Activated CD8-positive, alpha-beta memory T cell treated with anti-CD3 and anti-CD28 coated beads, Interleukin-2, amount 50 U/mL, for 1 hour (primary cell): ENCODE data around the gene RFK.
"Not testable (repeated sequence)": the region's sequence is repeated elsewhere in the genome, so short reads cannot be mapped to it uniquely, and the experiment has no call there.

ENCODE experiments used
- DNase-seq: peaks from one replicate; pipeline ENCODE4 v3.0.0-alpha.2; 2020; ENCODE audit errors: extremely low read depth

RFK gene

DNA sequence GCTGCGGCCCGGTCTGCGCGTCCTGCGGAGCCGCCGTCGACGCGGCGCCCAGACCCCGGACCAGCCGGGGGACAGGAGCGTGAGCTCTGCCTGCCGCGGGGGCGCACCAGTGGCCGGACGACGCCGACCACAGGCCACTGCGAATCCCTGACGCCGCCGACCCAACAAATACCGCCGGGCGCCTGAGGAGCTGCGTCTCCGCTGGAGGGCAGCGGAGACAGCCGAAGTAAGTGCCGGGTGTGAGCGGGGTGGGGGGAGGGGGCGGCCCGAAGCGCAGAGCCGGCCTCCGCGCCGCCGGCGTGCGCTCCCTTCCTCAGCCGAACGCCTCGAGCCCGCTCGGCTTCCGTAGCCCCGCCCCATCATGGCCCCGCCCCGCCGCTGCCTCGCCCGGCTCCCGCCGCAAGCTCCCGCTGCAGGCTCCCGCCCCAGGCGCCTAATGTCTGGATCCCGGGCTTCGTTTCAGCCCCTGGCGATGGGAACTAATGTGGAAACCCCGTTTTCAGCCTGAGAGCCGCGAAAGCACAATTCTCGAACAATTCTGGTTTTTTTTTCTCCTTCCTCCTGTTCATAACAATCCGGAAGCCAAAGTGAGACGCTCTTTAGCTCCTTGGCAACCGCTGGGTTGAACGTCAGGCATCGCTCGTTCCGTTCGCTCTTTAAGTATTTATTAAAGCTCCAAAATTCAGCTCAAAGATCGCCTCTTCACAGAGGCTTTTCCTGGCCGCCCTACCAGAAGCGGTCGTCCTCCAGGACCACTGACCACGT lies at the start of gene RFK:
Gene RFK, minus strand, starts transcription at position 232 of the 765 bp plus-strand sequence. CDS start 255 bp downstream, outside the sequence.
- peak; percentile 63 for DNase-seq

GRCh38 chr9:76443887-76444286 lies 49.7 kb upstream of the RFK start:
- DNase-seq, result no peak

- no peak for DNase-seq
Observed at GRCh38 chr9:76441551-76442322, 47.5 kb upstream of the RFK start.

DNA sequence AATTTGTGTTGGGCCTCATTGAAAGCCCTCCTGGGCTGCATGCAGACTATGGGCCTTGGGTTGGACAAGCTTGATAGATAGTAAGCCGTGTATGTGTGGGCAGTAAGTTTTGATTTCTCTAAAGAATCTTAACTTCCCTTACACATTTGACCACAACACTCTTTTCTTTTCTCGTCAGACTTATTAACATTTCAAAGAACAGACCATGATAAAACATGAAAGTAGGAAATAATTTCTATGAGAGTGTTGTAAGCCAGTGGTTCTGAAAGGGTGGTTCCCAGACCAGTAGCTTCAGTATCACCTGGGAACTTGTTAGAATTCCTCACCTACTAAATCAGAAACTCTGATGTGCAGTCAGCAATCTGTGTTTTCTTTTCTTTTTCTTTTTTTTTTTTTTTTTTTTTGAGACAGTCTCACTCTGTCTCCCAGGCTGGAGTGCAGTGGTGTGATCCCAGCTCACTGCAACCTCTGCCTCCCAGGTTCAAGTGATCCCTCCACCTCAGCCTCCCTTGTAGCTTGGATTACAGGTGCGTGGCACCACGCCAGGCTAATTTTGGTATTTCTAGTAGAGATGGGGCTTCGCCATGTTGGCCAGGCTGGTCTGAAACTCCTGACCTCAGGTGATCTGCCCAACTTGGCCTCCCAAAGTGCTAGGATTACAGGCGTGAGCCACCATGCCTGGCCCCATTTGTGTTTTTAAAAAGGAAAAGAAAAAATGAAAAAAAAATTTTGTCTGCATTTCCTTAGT lies 44.8 kb upstream of the RFK start:
- DNase-seq, result no peak

DNA sequence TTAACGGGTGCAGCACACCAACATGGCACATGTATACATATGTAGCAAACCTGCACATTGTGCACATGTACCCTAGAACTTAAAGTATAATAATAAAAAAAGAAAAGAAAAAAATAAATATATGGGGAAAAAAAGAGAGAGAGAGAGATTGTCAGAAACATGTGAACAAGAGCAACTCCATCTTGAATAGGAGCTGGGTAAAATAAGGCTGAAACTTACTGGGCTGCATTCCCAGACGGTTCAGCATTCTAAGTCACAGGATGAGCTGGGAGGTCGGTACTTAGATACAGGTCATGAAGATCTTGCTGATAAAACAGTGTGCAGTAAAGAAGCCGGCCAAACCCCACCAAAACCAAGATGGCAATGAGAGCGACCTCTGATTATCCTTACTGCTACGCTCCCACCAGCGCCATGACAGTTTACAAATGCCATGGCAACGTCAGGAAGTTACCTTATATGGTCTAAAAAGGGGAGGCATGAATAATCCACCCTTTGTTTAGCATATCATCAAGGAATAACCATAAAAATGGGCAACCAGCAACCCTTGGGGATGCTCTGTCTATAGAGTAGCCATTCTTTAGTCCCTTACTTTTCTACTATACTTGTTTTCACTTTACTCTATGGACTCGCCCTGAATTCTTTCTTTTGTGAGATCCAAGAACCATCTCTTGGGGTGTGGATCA lies 42.9 kb upstream of the RFK start:
- DNase-seq, result not testable (repeated sequence)

GRCh38 chr9:76434897-76435296 lies 40.7 kb upstream of the RFK start:
- not testable (repeated sequence) for DNase-seq

DNA sequence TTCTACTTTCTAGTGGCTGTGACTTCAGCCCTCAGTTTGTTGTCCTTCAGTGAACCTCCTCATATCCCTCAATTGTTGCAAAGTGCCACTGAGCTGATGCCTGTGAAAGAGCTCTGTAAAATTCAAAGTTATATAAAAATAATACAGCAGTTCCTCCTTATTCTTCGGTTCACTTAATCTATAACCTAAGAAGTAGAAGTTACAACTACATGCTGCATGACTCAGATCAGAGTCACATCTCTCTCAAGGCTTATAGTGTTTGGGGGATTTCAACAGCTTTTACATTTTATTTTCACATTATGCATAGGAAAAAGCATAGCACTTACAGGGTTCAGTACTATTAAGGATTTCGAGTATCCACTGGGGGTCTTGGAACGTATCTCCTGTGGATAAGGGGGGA lies 39.6 kb upstream of the RFK start:
- DNase-seq, result no peak

DNA sequence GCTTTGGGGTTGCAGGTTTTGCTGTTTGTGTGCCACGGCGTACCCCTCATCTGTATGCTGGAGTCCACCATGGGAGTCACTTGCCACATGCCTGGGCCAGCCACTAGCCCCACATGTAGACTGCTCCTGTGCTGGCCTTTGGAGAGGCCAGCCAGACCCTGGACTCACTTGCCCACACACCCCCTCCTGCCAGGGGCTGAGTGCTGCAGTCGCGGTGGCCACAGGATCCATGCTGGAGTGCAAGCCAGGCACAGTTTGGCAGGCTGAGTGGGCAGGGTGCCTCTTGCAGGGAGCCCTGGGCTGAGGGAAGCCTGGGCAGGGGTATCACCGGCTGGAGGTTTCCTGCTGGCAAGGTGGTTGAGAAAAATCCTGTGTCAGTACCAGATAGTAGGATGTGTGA lies 39.2 kb upstream of the RFK start:
- DNase-seq, result no peak

DNA sequence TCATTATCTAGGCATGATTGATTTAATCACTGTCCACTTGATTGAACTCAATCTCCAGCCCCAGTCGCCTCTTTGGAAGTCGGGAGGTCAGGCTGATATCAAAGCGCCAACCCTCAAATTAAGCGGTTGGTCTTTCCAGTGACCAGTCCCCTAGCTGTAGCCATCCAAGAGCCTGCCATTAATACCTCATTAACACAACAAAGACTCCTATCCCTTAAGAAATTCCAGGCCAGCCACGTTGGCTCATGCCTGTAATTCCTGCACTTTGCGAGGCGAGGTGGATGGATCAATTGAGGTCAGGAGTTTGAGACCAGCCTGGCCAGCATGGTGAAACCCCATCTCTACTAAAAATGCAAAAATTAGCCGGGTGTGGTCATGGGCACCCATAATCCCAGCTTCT lies 37.4 kb upstream of the RFK start:
- no peak for DNase-seq

DNA sequence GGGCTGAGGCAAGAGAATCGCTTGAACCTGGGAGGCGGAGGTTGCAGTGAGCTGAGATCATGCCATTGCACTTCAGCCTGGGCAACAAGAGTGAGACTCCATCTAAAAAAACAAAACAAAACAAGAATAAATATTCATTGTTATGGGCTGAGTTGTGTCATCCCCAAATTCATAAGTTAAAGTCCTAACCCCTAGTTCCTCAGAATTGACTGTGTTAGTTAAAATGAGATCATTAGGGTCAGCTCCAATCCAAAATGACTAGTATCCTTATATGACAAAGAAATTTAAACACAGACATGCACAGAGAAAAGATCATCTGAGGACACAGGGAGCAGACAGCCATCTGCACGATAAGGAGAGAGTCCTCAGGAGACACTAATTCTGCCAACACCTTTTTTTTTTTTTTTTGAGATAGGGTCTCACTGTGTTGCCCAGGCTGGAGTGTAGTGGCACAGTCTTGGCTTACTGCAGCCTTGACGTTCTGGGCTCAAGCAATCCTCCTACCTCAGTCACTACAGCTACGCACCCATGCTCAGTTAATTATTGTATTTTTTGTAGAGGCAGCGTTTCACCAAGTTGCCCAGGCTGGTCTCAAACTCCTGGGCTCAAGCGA lies 32.7 kb upstream of the RFK start:
- DNase-seq, result no peak

DNA sequence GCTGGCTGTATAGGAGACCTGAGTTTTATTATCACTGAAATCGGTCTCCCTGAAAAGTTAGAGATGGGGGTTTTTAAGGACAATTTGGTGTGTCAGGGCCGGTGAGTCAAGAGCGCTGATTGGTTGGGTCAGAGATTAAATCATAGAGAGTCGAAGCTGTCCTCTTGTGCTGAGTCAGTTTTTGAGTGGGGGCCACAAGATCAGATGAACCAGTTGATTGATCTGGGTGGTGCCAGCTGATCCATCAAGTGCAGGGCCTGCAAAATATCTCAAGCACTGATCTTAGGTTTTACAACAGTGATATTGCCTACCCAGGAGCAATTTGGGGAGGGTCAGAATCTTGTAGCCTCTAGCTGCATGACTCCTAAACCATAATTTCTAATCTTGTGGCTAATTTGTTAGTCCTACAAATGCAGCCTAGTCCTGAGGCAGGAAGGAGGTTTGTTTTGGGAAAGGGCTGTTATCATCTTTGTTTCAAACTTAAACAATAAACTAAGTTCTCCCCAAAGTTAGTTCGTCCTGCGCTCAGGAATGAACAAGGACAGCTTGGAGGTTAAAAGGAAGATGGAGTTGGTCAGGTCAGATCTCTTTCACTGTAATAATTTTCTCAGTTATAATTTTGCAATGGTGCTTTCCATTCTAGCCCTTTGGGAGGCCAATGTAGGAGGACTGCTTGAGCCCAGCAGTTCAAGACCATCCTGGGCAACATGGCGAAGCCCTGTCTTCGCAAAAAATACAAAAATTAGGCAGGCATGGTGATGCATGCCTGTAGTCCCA lies 31.6 kb upstream of the RFK start:
- DNase-seq, result no peak

GRCh38 chr9:76424491-76424890 lies 30.3 kb upstream of the RFK start:
- no peak for DNase-seq

DNA sequence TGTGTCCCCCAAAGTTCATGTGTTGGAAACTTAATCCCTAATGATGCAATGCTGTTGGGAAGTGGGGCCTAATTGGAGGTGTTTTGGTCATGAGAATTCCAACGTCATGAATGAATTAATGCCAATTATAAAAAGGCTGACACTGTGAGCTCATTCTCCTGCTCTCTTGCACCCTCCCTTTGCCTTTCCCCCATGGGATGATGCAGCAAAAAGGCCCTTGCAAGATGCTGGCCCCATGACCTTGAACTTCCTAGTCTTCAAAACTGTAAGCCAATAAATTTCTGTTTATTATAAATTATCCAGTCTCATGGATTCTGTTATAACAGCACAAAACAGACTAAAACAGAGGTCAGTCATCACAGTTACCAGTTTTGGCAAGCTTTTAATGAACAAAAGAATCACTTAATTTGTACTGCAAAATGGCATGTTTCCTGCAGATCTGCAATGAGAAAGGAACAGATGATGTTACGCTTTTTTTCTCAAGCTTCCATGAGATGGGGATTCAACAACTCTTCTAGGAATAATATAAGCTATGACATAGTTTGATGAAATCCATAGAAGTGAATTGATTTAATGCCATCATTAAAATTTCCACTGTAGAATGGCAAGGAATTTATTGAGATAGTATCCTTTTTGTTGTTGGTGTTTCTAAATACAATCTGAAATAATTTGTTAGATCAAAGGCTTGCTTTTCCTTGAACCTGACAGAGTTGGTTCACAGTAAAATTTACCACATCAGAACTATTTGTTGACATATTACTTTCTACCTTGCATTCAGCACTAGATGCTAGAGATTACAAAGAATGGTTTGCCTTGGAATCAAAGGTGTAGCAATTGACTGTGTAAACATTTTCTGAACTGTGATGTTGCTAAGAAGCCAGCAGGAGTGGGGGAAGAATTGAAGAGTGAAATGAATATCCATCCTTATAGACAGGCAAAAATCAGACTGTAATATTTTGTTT lies 29.3 kb upstream of the RFK start:
- DNase-seq, result no peak

DNA sequence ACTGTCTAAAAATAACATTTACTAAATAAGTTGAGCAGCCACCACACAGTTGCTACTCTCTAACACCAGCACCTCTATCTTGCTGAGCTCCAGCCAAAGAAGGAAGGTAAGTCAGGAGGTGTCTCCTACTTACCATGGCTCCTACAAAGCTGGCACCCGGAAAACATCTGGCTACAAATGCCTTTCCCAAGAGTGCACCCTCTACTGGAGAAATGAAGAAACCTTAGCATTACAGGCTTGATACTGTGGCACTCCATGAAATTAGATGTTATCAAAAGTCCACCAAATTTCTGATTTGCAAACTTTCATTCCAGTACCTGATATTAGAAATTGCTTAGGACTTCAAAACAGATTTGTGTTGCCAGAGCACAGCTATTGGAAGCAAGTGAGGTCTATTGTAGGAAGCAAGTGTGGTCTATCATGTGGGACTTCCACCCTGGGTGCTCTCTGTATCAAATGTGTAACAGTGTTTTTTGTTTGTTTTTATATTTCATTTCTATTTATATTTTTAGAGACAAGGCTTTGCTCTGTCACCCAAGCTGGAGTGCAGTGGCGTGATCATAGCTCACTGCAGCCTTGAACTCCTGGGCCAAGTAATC lies 25.7 kb upstream of the RFK start:
- no peak for DNase-seq

- no peak for DNase-seq
Observed at GRCh38 chr9:76417394-76417793, 23.2 kb upstream of the RFK start.

DNA sequence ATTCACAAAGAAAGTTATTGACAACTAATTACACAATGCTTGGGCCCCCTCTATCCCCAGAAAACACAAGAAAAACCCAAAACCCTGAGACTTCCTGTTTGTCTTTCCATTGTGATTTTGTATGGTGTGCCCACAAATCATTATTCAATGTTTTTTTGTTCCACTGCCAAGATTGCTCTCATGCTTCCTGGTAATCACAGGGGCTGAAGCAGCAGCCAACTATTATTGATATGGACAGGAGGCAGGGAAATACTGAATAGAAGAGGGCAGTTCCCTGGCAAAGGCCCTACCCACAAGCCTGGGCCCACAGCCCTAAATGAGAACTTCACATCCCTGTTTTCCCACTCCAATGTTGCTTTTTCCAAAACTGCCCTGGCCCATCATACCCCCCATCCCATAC lies 21.5 kb upstream of the RFK start:
- no peak for DNase-seq

GRCh38 chr9:76415154-76415553 lies 20.9 kb upstream of the RFK start:
- no peak for DNase-seq

GRCh38 chr9:76414661-76415060 lies 20.4 kb upstream of the RFK start:
- DNase-seq, result no peak

DNA sequence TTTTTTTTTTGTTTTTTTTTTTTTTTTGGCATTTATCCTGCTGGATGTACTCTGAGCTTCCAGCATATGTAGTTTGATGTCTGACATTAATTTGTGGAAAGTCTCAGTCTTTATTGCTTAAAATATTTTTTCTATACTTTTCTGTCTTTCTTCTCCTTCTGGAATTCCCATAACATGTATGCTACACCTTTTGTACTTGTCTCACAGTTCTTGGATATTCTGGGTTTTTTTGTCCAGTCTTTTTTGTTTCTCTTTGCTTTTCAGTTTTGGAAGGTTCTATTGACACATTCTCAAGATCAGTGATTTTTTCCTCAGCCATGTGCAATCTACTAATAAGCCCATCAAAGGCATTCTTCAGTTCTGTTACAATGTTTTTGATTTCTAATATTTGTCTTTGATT lies 19.4 kb upstream of the RFK start:
- DNase-seq, result no peak
